Peyer's patch (tissue), 4 donors: ENCODE measurements around the gene USP27X.

Experiments used
- CTCF ChIP-seq, 6 experiments: fragments of 450-650 bp in 4 of 6; fragments of 200-600 bp in 2 of 6; sonication (generic) in 1 of 6; IDR thresholded peaks; one replicate each; pipeline ENCODE4 v1.5.1; 2017 to 2019; ENCODE audit warnings: antibody characterized with exemption in 6 of 6, mild to moderate bottlenecking in 3 of 6, moderate library complexity in 1 of 6
- POLR2A ChIP-seq, 2 donors: fragments of 450-650 bp; IDR thresholded peaks; one replicate each; pipeline ENCODE4 v1.5.1; 2017; ENCODE audit warnings: antibody characterized with exemption in 2 of 2, mild to moderate bottlenecking in 2 of 2, moderate library complexity in 2 of 2

DNA sequence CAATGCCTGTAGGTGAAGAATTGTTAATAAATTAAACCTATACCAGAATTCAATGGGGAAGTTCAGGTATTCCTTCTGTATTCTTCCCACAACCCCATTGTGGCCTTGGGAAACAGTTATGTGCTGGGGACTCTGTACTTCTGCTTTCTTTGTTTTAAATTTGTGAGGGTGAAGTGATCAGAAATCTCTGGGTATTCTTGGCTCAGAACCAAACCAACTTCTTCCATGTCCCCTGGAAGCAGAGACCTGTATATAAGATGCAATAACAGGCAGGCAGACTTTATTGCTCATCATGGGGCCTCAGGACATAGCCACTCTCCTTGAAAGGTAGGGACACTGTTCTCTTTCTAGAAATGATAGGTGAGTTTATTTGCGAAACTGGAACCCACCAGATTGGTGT lies 19.8 kb upstream of the USP27X start:
- no peak for TF ChIP-seq CTCF (IDR thresholded peaks at IDR 0.05)
- TF ChIP-seq POLR2A (IDR thresholded peaks at IDR 0.05) = no peak
